Measurements from ENCODE around the gene ADCY10. TPM values are rescaled to one million over a fixed set of nuclear protein-coding genes. Genes with fewer than 3 reads are reported as not detected.

ADCY10 gene
- total RNA-seq, 1 experiment from 2014 or later, result not detected

GRCh38 chr1:167928457-167928852 is 14.5 kb upstream of the ADCY10 start:
- no peak for DNase-seq (ENCODE audit: low spot score)

GRCh38 chr1:167927046-167927754 is 13.3 kb upstream of the ADCY10 start:
- no peak for DNase-seq (ENCODE audit: low spot score)

GRCh38 chr1:167926486-167926997 is 12.6 kb upstream of the ADCY10 start:
- no peak for DNase-seq (ENCODE audit: low spot score)

GRCh38 chr1:167924543-167925231 is 10.8 kb upstream of the ADCY10 start:
- DNase-seq (ENCODE audit: low spot score), result no peak

GRCh38 chr1:167924102-167924501 is 10.2 kb upstream of the ADCY10 start:
- no peak for DNase-seq (ENCODE audit: low spot score)

- no peak for DNase-seq (ENCODE audit: low spot score)
These were observed 9.6 kb upstream of the ADCY10 start for GRCh38 chr1:167923324-167924056.

- DNase-seq (ENCODE audit: low spot score), result no peak
These were observed 8.7 kb upstream of the ADCY10 start for GRCh38 chr1:167922611-167923074.

- DNase-seq (ENCODE audit: low spot score), result no peak
These were observed 8.1 kb upstream of the ADCY10 start for GRCh38 chr1:167922023-167922422.

GRCh38 chr1:167916766-167917511 is 3.0 kb upstream of the ADCY10 start:
- DNase-seq (ENCODE audit: low spot score), result peak; percentile 56

GRCh38 chr1:167915569-167915968 is 1.6 kb upstream of the ADCY10 start:
- DNase-seq (ENCODE audit: low spot score), result no peak

GRCh38 chr1:167912294-167912693 is 1.6 kb downstream of the ADCY10 start:
- no peak for DNase-seq (ENCODE audit: low spot score)

GRCh38 chr1:167911413-167911812 is 2.5 kb downstream of the ADCY10 start:
- DNase-seq (ENCODE audit: low spot score), result no peak

- no peak for DNase-seq (ENCODE audit: low spot score)
These were observed 3.4 kb downstream of the ADCY10 start for GRCh38 chr1:167910530-167910929.

GRCh38 chr1:167909691-167910180 is 4.2 kb downstream of the ADCY10 start:
- DNase-seq (ENCODE audit: low spot score), result no peak

GRCh38 chr1:167905671-167906070 is 8.3 kb downstream of the ADCY10 start:
- DNase-seq (ENCODE audit: low spot score), result no peak

- no peak for DNase-seq (ENCODE audit: low spot score)
These were observed 8.8 kb downstream of the ADCY10 start for GRCh38 chr1:167905182-167905581.

- DNase-seq (ENCODE audit: low spot score), result no peak
These were observed 9.2 kb downstream of the ADCY10 start for GRCh38 chr1:167904652-167905130.

- no peak for DNase-seq (ENCODE audit: low spot score)
These were observed 13.0 kb downstream of the ADCY10 start for GRCh38 chr1:167900907-167901306.

GRCh38 chr1:167899253-167899681 is 14.7 kb downstream of the ADCY10 start:
- DNase-seq (ENCODE audit: low spot score), result no peak

GRCh38 chr1:167898578-167899222 is 15.2 kb downstream of the ADCY10 start:
- no peak for DNase-seq (ENCODE audit: low spot score)

- DNase-seq (ENCODE audit: low spot score), result no peak
These were observed 20.1 kb downstream of the ADCY10 start for GRCh38 chr1:167893798-167894197.

Data from HT-29 (cell line).